HG03159 (cell line): ENCODE measurements around the gene EVL.

ENCODE experiments used
- ATAC-seq: cut with Tn5 transposase; IDR thresholded peaks from one replicate; pipeline ENCODE4 v1.9.1; 2021; ENCODE audit warnings: mild to moderate bottlenecking, moderate library complexity; ENCODE audit not compliant: unreplicated experiment

The EVL gene

DNA sequence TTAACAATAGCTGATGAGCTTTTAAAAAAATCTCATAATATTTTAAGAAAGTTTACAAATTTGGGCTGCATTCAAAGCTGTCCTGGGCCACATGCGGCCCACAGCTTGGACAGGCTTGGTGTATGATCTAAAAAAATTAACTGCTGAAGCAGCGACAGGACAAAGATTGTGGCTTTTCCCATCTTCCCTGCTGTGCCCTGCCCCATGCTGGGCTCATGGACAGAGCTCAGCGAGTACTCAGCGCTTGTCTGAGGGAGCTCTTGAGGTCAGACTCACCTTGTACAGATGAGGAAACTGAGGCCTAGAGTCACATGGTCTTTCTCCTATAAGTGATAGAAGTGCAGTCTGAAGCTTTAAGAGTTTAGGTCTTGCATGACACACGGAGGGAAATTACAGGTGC, 15.0 kb downstream of the EVL start:
- no peak for ATAC-seq

DNA sequence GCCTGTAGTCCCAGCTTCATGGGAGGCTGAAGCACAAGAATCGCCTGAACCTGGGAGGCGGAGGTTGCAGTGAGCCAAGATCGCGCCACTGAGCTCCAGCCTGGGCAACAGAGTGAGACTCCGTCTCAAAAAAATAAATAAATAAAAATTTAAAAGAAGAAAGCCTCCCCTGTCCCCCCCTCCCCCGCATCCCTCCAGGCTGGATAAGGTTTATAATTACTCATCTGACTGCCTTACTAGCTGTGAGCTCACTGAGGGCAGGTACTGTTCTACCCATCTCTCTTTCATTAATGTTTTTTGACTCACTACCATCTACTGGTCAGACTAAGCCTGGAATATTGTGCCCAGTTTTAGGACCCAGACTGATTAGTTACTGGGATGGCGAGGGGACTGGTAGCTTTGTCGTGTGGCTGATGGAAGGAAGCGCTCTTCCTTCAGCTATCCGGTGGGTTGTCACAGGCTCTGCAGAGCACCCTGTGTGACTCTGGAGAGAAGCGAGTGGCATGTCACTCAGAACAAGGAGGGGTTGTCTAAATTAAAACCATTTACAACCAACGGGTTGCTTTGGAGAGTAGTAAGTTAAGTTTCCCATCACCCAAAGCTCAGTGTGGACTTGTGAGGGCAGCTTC, 16.9 kb downstream of the EVL start:
- no peak for ATAC-seq

DNA sequence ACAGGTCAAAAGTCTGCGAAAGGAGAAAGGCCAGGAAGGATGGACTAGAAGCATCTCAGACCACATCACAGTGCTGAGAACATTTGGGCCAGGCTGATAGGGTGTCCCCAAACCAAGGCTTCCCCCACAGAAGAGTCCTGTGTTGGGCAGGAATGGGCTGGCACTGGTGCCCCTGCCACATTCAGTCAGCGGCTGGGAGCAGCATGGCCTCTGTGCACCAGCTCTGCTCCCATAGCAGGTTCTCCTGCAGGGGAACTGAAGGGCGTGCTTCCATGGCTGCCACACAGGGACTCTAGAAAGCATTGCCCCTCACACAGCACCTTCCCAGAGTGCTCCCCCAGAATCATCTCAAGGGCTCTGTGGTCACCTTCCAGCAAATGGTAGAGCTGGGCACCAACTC, 17.5 kb downstream of the EVL start:
- no peak for ATAC-seq

DNA sequence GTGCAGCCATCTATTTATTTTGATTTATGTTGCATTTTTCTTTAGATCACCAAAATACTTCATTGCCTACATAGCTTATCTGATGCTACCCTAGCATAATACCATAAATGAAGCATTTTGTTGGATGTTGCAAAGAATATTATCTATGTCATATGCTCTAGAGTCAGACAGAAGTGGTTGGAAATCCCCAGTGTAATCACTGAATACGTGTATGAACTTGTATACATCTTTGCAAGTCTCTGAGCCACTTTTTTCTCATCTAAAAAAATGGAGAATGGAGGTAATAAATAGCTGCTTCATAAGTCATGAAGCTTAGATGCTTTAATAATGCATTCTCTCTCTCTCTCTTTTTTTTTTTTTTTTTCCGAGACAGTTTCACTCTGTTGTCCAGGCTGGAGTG, 18.5 kb downstream of the EVL start:
- ATAC-seq = no peak

DNA sequence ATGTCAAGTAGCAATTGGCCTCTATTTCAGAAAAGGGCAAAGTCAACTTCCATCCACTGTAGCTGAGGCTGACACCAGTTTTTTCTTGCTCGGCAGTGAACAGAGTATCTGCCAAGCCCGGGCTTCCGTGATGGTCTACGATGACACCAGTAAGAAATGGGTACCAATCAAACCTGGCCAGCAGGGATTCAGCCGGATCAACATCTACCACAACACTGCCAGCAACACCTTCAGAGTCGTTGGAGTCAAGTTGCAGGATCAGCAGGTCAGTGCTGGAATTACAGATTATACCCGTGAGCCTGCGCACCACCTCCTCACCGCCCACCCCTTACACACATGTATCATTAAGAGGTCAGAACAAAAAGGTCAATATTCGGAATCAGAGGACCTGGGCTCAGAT, 19.4 kb downstream of the EVL start:
- no peak for ATAC-seq

DNA sequence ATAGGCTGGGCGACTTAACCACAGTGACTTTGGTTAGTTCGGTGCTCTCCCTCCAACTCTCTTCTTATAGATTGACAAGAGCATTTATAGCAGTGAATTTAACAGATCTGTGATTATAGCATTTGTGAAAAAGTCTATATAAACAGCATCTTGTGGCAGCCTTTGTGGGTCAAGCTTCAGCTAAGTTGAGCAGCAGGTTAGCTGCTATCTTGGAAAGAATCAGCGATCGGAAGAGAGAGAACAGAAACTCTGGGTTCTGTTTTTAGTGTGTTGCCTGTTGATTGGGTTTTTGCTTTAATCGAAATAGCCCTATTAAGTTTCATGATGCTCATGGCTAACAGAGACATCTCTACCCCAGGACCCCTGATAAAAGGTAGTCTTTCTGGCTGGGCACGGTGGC, 20.2 kb downstream of the EVL start:
- no peak for ATAC-seq

DNA sequence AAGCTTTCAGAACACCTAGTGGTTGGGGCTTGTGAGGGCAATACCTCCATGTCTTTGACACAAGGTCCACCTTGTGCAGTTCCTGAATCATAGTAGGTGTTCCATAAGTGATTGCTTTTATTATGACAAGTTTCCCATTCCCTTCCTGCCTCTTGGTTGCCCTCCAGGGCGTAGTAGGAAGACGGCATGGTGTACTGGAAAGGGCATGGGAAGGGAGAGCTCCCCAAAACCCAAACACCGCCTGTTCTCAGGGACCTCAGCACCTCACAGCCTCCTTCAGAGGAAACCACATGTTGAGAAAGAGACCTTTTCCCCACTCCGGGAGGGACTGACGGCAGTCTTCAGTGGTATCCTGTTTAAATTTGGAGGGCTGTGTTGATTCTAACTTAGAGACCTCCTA, 21.1 kb downstream of the EVL start:
- ATAC-seq = no peak

DNA sequence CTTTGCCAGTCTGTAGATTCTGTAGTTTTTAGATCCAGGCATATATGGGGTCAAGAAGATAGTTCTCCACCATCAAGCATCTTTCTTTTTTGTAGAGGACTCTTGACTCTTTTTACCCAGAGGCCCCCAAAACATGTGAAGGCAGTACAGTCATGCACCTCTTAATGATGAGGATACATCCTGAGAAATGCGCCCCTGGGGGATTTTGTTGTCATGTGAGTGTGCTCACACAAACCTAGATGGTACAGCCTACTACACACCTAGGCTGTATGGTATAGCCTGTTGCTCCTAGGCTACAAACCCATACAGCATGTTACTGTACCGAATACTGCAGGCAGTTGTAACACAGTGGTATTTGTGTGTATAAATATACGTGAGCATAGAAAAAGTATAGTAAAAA, 23.0 kb downstream of the EVL start:
- no peak for ATAC-seq

DNA sequence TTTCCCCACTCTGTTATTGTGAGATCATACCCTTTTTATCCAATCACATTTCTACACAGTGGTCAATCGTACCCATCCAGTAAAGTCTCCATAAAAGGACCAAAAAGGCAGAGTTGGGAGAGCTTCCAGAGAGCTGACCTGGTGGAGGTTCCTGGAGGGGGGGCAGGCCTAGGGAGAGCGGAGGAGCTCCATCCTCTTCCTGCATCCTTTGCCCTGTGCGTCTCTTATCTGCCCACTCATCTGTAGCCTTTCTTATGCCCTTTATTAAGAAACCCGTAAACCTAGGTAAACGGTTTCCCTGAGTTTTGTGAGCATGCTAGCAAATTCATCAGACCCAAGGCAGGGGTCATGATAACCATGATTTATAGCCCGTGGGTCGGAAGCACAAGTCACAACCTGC, 26.2 kb downstream of the EVL start:
- no peak for ATAC-seq

DNA sequence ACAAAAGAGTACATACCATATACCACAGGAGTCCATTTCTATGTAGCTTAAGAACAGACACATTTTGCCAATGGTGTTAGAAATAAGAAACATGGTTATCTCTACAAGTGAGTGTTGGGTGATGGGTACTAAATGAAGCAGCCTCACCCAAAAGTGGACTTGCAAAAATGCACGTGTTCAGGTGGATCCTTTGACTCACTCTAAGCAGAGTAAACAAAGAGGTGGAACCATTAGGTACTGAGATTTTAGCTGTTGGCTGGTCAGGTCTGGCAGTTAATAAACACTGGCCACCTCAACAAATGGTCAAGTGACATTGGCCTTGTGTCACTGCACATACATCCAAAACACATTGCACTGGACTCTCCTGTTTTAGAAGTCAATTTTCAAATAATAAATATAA, 27.6 kb downstream of the EVL start:
- ATAC-seq = no peak

DNA sequence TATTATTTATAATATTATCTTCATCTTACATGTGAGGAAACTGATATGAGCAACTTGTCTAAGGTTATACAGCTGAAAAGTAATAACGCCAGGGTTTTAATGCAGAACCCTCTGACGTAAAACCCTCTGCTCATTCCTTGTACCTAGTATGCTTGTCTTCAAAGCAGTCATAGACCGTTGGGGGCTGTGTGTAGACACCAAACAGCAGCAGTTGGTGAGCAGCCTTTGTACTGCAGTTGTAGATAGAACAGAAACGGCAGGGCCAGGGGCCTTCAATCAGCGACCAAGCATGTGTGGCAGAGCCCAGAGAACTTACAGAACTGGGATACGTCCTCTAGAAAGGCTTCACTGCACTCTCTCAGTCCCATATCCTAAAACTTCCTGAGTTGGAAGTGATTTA, 28.1 kb downstream of the EVL start:
- ATAC-seq = no peak

DNA sequence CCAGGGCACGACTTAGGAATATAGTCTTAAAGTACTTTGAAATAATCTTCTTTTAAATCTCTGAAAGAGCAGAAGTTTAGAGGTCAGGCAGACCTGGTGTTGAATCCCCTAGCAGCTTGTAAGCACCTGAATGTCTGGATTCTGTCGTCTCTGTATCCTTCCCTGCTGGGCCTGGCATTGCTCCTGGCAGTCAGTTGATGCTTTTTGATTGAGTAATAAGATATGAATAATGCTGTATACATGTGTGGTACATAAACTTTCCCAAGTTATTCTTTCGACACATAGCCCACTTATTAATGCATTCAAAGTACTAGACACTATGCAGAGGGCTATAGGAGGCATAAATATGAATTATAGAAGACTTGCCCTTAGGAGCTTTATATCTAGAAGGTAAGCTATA, 31.4 kb downstream of the EVL start:
- ATAC-seq = no peak

DNA sequence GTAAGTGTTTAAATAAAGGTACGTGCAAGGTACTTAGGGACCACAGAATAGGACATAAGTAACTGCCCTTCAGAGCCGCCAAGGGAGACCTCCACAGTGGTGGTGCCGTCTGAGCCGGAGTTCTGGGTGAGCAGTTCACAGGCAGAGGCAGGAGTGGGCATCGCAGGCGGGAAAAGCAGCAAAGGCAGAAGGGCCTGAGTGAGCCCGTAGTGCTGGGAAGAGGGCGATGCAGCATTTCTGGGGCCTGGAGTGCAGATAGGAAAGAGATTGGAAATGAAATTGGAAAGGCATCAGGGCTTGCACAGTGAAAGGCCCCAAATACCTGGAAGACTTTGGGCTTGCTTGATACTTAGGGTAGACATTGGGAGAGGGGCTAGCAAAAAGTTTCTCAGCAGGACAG, 32.9 kb downstream of the EVL start:
- no peak for ATAC-seq

DNA sequence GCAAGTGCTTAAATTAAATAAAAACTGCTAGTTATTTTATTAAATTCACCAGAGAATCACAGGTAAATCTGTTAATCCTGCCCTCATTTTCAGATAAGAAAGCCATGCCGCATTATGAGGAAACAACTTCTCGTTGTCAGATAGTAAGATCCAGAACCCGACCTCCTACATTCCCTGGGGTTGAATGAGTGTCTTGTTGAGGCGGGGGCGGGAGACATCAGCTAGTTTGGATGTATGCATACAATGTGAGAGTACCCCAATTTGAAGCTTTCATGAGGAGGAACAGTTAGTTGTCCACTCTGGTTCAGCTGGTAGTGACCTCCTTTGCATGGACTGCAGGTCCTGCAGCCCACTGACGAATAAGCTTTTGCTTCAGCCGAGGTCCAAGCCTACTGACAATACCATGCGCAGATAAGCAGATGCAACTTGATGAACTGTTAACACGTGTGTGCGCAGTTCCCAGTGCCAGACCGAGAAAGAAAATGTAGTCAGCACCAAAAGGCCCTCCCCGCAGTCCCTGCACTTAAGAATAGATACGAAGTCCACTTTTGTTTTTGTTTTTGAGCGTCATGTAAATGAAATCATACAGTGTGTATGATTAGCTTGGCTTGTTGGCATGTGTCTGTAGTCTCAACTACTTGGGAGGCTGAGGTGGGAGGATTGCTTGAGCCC, 34.9 kb downstream of the EVL start:
- ATAC-seq = no peak

DNA sequence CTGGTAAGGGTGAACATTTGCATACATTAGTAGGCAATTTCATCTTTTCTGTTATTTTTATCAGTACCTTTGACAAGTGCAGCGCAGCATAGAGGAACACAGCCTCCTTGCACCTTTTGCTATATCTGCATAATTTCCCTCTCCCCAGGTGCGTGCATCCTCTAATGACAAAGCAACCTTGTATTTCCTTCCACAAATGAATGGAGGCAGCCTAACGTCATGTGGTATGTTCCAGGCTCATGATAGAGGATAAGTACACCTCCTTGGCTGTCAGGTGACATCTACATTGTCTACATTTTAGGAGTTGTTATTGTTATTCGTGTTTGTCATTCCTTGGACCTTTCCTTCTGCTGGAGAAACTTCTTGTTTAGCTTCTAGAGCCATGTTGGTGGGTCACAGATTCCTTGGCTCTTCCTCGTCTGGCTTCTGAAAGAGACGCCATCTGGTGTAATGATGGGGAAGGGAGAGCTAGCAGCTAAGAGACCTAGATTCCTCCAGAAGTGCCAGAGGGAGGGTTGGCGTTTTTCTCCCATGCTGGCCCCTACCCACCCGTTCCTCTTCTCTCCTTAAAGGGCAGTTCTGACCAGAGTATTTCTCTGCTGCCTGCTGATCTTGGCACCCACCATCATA, 37.0 kb downstream of the EVL start:
- ATAC-seq = no peak

DNA sequence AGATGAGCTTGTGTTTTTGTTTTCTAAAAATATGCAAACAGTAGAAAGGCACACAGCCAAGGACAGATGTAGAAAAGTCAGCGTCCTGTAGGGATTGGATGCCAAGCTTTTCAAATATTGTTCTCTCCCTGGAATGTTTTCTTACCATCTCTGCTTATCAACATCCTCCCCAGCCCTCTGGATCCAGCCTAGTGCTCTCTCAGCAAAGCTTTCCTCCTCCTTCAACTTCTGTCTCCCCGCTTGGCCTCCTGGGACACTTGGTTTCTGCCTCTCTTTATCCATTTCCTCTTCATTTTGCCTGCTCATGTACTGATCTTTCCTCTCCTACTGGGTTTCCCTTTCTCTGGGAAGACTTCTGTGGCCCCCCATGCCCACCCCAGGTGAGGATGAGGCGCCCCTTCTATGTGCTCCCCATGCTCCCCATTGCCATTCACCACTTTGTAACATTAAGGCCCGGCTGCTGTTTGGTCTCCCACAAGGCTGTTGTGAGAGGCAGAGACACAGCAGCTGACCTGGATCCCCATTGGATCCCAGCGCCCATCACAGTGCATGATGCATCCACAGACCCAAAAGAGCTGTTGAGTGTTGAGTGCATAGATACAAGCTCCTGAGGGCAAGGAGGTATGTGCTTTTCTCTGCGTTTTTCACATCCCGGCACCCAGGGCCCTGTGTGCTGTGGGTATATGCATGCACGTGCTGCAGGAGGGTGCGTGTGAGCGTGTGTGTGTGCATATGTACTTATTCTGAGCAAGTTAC, 38.2 kb downstream of the EVL start:
- ATAC-seq = no peak

DNA sequence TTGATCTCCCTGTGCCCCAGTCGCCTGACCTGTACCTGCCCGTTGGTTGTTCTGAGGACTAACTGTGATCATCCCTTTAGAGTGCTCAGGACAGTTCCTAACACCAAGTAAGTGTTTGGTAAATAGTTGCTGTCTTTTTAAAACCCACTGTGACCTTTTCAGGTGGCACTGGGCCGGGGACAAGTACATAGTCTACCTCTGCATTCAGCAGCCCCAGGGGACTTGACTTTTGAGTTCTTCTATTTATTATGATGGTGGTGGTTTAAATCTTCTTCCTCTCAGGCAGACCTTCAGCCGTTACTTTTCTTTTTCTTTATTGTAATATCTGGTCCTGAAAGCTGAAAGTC, 38.8 kb downstream of the EVL start:
- ATAC-seq = no peak

DNA sequence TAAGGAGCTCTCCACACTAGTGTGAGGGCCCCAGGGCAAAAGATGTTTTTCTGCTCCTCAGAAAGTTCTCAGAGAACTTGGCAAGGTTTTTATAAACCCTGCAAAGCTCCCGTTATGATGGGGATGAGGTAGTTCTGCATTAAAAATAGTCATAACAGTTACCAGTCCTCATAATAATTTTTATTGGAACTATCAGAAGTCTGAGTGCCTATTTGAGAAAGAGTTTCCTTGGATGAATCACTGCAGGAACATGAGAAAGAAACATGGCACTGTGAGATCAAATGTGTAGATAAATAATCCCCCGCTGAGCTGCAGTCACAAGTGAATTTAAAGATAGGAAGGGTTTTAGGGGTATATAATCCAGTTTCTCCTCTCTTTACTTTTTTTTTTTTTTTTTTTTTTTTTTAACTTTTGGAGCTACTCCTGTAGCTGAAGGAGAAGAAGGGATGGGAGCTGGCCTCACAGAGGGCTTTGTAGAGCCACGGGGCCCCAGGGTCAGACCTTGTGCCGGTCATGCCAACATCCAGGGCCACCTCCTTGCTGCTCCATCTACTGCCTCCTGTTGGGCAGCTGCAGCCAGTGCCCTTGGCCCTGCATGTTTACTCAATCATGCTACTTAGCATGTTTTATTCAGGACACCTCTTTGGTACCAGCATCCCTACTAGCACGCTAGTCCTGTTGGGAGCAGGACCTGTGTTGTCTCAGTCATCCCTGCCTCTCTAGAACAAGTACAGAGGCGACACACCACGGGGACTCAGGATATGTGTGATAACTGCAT, 39.5 kb downstream of the EVL start:
- ATAC-seq = no peak

DNA sequence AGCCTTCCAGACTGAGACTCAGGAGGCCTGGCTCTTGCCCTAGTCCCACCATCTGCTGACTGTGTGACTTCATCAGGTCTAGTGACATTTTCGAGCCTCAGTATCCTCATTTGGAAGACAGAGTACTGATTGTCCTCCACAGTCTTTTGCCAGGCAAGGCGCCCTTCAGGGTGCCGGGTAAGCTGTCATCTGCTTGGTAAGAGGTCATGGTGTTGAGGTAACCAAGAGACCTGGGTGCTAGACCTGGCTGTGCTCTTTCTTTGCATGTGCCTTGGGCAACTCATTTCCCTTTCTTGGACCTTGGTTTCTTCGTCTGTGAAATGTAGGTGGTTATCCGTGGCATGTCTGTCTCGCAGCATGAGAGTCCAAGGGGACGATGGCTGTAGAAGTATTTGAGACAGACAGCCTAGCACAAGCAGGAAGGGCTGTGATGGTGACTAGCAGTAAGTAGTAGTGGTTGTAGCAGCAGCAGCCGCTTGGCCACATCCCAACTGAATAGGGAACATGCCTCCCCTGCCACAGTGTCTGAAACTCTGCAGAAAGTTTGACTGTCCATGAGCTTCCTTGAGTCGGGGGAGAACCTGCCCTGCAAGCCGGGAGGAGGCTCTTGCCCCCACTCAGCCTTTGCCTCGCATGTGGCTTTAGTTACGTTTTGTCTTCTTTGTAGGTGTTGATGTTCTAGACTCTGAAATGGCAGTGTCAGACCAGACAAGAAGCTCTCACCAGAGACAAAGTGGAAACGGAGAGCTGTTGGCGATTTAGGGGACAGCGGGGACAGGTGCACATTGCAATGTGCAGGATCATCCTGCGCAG, 40.3 kb downstream of the EVL start:
- ATAC-seq = no peak
